Nucleus accumbens (tissue), 56 donors: Measurements from ENCODE around the gene SPDYE4.

Experiments used
- DNase-seq, 56 donors: peaks; one replicate each; lab custom pipeline; 2025; lab: John Stamatoyannopoulos, UW

SPDYE4 gene

DNA sequence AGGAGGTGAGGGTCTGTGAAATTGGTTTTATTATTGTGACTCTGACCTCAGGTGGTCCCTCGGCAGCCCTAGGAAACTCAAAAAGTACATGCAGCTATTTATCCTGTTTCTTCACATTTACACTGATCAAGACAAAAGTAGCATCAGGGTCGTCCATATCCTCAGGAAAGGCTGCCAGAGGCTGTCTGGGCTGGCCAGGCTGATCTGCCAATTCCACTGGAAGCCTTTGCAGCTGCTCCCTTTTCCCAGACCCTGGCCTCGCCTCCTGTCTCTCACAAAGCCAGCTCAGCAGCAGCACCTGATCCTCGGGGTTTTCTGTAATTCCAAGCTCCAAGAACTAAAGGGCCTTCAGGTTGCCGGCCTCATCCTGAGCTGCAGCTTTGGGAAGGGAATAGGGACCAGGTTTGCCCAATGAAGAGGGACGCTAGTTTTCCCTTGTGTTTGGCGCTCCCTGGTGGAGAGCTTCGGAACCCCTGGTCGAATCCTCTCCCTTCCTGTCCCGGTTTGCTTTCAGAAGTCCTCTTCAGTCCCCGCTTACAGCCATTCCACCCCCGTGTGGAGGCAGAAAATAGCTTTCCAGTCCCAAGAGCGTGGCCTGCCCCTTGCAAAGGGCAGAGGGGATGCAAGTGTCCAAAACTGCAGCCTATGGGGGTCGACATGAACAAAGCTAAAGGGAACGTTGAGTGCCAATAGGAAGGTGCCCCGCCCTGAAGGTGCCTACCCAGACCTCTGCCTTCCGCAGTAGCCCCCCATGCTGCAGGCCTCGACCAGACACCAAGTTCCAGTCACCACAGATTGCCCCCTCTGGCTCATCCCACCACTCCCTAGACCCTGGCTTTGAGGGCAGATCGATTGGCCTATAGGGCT is 27.4 kb upstream of the SPDYE4 start:
- peak in 39 of 56 donors; percentile 6 to 71 (median 27) for DNase-seq

DNA sequence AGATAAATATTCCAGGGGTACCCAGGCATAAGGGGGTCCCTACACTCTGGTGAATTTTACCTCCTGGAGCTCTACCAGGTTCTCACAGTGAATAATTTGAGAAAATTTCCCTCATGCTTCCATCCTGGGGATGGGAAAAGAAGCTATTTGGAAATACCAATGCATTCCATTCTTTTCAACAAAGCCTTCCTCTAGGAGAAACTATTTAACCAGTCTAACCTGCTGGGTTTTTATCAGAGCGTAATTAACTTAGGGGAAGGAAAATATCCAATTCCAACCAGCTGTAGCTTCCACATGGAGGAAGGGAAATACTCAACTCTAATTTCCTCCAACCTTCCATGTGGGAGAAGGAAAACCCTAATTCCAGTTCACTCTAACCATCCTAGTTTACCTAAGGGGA is 23.8 kb upstream of the SPDYE4 start:
- no peak for DNase-seq

DNA sequence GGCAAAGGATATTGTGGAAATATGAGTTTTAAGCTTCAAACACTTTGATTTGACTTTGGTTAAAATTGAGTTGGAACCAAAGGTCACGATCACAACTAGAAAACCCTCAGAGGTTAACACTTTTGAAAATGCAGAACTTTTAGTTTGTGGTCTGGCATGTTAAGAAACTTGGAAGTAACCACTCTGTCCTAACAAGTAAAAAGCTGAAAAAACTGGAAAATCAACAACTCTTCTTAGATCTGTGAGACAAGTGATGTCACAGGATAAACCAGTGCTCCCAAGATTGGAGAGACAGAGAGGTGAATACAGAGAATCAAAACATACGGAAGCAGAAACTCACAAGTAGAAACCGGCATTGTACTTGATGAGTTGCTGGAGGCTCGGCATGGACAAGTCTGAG is 23.4 kb upstream of the SPDYE4 start:
- no peak for DNase-seq

DNA sequence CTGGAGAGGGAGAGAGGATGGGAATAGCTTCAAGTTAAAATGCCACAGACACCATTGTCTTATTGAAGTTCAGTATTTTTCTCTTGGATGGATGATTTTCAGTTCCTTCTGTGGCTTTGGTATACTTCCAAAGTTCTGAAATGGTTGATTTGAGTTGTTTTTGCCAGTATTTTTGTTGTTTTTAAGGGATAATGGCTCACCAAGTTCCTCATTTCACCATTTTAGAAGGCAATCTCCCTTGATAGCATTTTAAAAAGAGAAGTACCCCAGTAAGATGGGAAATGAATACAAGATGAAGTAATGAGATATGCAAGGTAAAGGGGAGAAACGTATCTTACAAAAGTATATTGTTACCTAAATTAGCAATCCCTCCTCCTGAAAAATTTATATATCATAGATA is 18.5 kb upstream of the SPDYE4 start:
- no peak for DNase-seq

- DNase-seq, result no peak
Measured at GRCh38 chr17:8776248-8776647, 17.9 kb upstream of the SPDYE4 start.

GRCh38 chr17:8766731-8767130 is 8.4 kb upstream of the SPDYE4 start:
- DNase-seq, result no peak

GRCh38 chr17:8762012-8762411 is 3.7 kb upstream of the SPDYE4 start:
- DNase-seq, result no peak

DNA sequence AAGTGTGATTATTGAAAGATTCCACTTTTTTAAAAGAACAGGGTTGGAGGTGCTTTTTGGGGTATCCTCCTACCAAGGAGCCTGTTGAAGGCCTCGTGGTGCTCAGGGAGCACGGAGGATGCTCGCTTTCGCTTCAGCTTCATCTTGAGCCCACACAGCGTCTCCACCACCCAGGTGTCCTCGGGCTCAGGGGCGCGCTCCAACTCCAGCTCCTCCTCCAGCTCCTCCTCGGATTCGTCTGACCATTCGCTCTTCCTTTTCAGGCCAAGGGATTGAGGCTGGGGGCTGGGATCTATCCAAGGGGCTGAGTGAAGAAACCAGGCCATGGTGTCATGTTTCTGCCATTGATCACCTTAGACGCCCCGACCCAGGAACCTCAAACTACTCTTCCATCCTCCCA is 1.2 kb downstream of the SPDYE4 start:
- no peak for DNase-seq

- no peak for DNase-seq
Measured at GRCh38 chr17:8755590-8756255, 2.6 kb downstream of the SPDYE4 start.

- no peak for DNase-seq
Measured at GRCh38 chr17:8754890-8755289, 3.5 kb downstream of the SPDYE4 start.

DNA sequence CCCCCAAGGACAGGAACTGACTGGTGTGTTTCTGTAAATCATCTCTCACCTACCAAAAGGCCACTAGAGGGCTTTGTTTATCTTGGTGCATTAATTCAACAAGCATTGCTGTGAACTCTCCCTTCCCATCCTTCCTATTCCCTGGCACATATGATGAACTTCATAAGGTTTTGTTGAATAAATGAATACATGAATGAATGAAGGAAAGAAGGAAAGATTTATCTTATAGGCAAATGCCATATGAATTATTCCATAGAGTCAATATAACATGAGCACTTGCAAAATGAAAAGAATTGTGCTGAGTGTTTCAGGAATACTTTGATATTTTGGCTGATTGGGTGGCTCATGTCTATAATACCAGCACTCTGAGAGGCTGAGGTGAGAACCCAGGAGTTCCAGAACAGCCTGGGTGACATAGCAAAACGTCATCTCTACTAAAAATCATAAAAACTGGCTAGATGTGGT is 4.3 kb downstream of the SPDYE4 start:
- no peak for DNase-seq

DNA sequence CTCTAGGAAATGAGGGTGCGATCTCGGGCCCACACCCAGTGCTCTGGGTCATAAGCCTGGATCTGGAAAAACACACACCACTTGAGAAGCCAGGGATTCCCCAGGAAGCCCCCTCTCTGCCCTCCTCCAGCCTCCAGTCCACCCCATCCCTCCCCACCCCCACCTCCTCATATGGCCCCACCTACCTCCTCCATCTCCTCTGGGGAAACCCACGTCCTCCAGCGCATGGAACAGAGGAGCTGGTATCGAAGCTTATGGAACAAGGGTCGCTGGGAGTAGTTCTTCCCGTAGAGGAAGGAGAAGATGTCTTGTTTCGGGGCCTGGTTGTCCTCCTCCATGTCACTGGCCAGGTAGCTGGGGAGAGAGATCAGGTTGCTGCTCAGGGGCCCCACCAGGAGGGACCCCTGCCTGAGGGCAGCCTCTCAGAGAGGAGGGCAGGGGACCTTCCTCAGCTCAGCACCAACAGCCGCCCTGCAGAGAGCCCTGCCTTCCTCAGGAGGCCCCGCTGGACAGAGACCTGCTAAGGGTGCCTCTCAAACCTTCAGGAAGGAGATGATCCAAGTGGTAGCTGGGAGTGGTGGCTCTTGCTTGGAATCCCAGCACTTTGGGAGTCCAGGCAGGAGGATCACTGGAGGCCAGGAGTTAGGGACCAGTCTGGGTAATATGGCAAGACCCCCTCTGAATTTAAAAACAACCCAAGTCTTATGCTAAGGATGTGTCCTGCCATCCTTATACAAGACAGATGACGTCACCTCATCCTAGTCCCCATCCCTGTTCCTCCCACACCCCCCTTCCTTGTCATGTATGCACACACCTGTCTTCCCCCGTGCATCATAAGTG is 5.0 kb downstream of the SPDYE4 start:
- DNase-seq, result no peak

GRCh38 chr17:8749616-8750015 is 8.7 kb downstream of the SPDYE4 start:
- no peak for DNase-seq

DNA sequence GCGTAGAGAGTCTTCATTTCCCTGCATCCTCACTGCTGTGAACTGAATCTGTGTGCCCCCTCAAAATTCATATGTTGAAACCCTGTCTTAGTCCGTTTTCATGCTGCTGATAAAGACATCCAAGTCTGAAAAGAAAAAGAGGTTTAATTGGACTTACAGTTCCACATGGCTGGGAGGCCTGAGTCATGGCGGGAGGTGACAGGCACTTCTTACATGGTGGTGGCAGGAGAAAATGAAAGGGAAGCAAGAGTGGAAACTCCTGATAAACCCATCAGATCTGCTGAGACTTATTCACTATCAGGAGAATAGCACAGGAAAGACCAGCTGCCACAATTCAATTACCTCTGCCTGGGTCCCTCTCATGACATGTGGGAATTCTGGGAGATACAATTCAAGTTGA is 10.6 kb downstream of the SPDYE4 start:
- no peak for DNase-seq

- no peak for DNase-seq
Measured at GRCh38 chr17:8746501-8747236, 11.7 kb downstream of the SPDYE4 start.

GRCh38 chr17:8745586-8746500 is 12.5 kb downstream of the SPDYE4 start:
- DNase-seq, result peak in 46 of 56 donors; percentile 4 to 83 (median 37)

DNA sequence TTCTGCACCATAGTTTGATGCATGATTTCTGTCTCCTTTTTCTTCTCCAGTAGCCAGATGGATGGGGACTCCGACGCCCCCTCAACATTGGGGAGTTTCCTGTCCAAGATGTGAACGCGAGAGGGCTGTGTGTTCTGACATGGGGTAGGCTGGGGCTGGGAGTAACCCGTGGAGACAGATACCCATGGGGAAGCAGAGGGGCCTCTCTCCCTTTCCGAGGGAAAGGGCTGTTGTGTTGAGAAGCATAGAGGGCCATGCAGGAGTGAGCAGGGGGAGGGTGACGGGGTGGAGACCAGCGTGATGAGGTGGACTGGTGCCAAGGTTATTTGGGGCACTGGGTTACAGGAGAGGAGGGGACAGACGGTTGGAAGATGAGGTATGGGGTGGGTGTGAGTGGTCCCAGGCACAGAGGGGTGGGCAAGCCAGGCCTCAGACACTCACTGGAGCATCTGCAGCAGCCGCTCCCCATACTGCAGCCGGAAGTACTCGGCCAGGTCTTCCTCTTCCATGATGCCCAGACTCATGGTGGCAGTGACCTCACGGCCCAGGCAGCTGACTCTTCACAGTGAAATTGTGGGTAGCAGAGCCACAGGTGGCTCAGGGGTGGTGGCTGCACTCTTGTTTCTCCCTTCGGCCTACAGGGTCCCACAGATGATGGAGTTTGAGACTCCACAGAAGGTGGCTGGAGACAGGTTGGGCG is 14.1 kb downstream of the SPDYE4 start:
- no peak for DNase-seq

GRCh38 chr17:8742819-8743218 is 15.5 kb downstream of the SPDYE4 start:
- no peak for DNase-seq

DNA sequence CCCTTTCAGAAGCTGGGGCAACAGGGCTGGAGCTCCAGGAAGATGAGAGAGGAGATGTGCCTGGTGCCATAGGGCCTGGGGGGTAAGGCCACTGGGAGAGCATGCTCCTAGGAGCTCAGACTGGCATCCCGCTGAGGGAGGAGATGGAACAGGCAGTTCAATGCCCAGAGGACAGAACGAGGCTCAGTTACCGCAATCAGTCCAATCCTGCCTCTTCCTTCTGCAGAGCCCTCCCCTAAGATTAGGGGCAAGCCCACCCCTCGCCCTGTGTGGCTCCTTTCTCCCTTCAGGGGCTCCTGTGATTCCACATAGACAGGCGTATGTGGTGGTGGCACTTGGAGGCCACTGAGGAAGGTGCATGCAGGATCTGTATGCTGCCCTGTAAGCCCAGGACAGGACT is 16.1 kb downstream of the SPDYE4 start:
- DNase-seq, result no peak
